HG03457 (cell line): Measurements from ENCODE around the gene FYB2.

ENCODE experiments used
- ATAC-seq: cut with Tn5 transposase; IDR thresholded peaks from one replicate; pipeline ENCODE4 v1.9.1; 2021; ENCODE audit warnings: moderate number of reproducible peaks; ENCODE audit not compliant: unreplicated experiment

The FYB2 gene

DNA sequence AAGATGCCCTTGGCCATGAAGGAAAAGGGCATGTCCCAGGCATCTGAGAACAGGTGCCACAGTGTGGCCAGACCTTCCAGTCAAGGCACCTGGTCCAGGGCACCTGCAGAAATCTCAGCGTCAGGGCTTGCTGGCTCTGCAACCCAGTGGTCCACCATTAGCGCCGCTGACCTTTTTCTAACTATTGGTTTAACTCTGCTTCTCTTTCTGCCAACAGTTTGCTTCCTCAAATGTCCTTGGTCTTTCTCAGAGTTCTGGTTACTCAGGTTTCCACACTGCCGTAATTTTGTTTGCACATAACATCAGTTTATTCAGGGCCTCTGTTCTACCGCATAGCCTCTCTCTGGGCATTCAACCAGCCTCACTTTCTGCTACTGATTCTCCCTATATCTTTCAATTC, 16.5 kb upstream of the FYB2 start:
- no peak for ATAC-seq

DNA sequence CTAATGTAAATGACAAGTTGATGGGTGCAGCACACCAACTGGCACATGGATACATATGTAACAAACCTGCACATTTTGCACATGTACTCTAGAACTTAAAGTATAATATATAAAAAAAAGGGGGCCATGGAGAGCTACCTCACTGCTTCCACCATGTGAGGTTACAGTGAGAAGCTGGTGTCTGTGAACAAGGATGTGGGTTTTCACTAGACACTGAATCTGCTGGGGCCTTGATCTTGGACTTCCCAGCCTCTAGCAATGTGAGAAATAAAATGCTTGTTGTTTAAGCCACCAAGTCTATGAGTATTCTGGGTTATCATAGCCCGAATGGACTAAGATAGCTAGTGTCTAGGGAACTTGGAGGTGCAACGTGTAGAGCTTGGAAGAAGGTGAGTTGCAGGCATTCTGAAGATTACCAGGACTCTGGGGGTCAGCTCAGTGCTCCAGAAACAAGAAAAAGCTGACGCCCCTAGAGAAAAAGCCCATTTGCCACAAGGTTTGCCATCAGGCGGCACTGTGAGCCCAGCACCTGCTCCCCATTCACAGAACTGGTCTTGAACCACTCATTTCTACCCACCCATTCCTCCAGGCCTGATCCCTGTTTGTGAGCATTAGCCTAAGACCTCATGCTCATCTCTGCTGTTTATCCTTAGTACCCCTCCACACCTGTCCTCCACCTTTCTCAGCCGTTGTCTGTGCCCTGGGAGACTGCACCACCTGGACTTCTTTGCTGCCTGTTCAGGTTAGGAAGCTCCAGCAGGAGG, 15.1 kb upstream of the FYB2 start:
- no peak for ATAC-seq

DNA sequence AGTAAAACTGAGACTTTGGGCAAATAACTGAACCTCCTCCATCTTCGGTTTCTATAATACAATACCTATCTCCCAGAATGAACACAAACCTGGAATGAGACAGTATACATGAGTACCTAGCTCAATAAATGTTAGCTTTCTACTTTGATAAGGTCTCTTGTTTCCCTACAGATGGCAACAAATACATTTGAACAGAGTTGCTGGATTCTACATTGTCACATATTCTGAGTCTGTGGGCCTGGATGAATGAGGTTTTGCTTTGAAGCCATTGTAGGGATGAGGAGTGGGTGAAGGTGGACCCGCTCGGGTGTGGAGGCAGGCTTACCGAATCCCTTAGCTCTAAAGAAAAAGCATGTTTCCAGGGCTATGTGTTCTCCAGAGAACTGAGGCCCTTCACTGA, 13.9 kb upstream of the FYB2 start:
- ATAC-seq = no peak

DNA sequence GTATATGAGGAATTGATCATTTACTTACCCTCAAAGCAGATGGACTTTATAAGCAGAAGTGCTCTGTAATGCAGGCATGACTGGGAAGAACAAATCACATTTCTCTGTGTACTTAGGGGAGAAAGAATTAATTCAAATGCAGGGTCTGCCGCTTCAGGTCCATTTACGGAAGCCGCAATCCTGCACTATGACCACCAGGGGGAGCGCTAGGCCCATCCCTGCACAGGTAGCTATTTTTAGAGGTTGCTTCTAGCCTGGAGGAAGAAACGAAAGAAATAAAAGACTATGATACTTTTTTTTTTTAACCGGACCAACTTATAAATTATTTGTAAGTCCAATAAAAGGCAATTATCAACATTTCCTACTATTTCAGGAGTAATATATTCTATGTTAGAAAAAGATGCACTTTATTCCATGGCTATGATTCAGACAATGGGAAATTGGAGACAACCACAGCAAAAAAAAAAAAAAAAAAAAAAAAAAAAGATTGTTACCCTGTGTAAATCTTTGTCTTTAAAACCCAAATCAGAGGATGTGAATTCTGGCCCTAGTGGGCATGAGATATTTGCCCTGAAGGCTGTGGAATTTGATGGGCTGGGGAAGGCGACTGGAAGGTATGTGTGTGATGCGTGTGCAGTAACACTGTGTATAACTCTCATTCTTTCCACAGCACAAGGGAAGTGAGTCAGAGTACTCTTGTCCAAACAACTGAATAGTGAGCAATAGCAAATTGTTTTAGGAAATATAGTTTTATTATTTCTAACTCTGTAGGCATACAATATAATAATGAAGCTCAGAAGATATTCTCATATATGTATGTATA, 12.9 kb upstream of the FYB2 start:
- ATAC-seq = peak; percentile 67

DNA sequence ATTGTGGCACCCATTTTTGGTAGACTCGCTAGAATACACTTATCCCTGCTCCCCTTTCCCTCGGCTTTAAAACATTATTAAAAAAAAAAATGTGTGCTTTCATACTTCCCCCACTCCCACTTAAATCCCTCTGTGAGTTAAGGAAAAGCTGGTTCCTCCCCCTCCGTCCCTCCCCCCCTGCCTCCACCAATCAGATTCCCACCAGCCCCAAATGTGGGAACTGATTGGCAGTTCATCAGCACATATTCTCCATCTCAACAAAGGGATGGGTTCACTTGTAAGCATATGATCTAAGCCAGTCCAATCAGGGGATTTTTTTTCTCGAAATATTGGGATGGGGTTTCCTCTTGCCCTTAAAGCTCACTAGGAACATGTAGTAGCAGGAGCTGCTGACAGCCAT, 10.8 kb upstream of the FYB2 start:
- no peak for ATAC-seq

DNA sequence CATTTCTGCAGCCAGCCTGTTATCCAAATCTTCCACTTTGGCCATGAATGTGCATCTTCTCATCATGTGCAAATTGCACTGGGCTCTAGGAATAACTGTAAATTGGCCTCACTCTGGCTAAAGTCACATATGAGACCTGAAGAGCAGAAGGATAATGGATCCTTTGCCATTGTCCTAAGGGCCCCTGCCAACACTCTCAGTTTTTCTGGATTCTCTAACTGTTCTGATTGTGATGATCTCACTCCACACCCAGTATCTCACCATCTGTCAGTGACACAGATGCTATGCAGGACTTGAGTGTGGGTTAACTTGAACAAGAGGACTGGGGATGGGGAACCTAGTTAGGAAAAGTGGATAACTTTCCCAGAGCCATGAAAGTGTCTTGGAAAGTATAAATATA, 8.5 kb upstream of the FYB2 start:
- ATAC-seq = no peak

DNA sequence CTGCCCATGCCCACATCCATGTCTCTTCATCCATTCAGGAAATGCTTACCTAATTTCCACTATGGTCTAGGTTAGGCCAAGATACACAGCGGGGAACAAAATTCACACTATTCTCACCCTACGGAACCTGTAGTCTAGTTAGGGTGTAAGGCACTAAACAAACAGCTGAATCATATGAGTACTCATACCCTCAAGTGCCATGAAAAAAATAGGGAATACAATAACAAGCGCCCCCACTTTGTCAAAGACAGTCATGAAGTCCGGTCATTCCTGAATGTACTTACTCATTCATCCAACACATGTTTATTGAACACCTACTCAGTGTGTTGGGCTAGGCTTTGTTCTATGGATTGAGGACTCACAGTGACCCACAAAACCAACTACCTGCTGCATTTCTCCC, 6.2 kb upstream of the FYB2 start:
- no peak for ATAC-seq

DNA sequence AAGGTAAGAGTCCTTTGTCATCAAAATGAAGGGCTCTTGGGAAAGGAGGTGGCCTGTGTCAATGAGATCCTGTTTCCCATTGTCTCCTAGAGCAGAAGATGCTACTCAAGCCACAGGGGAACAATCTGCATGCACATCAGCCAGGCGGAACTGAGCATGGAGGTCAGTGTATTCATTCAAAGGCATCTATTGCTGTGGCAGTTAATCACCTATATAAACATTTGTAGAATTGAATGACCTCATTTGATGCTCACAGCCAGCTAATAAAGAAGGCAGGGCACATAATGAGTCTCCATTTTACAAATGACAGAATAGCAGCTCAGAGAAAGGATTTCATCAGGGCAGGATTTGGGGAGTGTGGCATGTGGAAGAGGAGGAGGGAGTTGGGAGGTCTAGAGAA, 5.7 kb upstream of the FYB2 start:
- no peak for ATAC-seq

DNA sequence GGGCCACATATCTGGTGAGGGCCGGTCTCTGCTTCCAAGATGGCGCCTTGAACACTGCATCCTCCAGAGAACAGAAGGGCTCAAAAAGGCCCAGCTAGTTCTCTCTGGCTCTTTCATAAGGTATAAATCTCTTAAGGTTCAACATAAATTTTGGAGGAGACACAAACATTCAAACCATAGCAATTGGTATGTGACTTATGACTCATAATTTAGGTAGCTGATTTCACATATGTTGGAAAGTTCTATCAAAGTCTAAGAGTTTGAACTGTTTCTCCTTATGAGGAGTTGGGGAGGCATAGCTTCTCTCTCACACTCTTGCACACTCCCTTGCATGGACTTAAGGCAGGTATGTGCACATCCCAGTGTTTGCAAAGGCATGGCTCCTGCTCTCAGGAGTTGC, 5.1 kb upstream of the FYB2 start:
- no peak for ATAC-seq

DNA sequence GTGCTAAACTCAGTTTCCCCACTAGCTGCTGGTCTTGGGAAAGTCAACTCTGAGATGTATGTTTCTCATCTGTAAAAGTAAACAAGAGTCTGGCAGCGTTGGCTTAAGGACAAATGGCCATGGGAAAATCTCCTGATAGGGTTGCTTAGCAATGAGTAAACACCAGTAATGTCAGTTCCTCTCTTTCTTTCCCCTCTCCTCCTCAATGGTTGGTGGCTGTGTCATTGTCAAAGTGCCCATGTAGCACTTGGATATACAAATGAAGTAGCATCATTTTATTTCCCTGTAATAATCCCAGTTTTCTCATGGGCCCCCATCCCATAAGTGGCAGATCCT, 2.2 kb upstream of the FYB2 start:
- no peak for ATAC-seq

DNA sequence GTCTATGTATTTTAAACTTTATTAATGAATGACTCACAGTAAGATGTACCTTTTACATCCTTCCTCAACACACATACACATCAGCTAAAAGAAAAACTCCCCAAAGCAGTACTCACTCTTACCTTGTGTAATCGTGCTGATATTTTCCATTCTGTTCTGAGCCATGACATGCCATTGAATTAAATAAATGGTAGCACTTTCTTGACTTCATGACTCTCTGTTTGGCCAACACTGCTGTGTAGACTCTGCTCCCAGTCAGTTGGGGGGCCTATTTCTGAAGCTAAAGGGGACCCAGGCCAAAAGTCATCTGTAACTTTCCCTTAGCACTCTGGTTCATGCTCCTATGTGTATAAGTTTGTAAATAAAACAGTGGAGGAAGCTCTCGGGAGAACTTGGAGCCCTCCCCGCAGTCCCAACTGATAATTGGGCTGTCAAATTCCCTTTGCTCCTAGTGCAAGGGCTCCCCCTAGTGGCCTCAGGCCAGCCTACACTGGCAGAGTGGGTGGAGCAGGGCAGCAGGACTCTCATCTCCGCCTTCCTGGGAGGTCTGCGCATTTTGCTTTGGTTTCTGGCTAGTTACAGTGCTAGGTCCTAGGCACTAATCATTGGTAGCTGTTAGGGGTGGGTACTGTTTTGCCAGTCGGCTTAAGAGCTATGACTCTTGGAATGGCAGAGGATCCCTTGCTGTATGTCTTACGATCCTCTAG, 1.7 kb upstream of the FYB2 start:
- peak; percentile 51 for ATAC-seq

DNA sequence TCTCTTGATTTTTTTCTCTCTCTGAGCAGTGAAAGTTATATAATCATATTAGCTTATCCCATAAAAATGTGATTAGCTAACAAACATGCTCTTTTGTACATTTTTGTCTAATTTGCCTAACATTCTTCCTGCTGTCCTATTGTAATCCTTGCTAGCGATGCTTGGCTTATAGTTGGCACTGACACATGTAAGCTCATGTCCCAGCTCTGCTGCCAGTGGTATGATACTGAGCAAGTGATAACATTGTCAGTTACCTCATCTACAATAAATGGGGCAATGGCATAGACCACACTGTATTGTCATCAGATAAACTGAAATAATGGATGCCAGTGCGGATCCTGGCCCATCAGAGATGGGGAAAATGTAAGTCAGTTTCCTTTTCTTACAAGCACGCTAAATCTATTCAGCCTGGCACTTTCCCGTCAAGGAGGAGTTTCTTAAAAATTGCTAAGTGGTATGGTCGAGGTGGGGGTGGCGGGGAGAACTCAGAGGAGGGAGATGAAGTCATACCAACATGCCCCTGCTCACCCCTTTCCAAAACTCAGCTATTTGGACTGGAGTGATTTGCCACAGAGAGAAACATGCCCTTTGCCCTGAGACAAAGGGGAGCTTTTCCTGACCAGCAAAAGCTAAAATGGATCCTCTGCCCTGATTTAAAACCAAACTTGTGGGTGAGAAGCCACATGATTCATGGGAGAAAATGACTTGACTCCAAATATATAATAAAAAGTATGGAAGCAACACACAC, 1.3 kb downstream of the FYB2 start:
- ATAC-seq = no peak

DNA sequence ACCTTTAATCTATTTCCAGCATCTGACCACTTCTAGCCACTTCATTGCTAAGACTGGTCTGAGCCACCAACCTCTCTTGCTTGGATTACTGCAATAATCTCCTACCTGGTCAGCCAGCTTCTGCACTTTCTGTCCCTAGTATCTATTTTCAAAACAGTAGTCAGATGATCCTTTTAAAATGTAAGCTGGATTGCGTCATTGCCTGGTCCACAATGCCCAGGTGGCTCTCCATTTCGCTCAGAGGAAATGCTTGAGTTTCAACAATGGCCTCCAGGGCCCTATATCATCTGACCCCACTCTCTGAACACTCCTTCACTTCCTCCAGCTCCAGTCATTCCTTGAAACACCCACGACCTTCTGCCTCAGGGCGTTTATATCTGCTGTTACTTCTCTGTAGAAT, 2.3 kb downstream of the FYB2 start:
- ATAC-seq = peak; percentile 59

DNA sequence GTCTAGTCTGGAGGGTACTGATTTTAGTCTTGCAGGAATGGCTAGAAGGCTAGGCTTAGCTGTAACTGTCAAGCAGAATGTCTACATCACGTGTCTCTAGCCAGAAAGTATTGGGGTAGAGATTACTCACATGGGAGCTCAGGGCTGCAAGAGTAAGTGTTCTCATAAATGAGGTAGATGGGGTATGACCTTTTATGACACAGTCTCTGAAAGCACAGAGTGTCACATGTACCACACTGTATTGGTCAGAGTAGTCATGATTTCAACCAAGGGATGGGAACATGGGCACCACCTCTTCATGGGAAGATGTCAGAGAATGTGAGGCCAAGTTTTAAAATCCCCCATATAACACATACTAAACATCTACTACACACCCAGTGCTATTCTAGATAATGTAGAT, 2.9 kb downstream of the FYB2 start:
- ATAC-seq = no peak

DNA sequence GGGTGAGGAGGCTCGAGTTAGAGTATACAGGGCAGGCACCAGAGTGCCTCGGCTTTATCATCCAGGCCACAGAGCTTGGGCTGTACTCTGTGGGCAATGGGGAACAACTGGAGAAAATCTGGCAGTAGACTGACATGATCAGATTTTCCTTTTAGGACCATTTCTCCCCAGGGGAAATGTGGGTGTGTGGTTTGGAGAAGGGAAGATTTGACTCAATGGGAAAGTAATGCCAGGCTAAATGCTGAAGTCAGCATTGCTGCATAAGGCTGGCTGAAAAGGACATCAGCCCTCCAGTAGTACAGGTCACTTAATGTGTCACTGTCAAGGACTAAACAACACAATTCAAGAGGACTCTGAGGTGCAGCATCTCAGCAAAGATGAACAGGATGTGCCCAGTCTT, 5.0 kb downstream of the FYB2 start:
- no peak for ATAC-seq

DNA sequence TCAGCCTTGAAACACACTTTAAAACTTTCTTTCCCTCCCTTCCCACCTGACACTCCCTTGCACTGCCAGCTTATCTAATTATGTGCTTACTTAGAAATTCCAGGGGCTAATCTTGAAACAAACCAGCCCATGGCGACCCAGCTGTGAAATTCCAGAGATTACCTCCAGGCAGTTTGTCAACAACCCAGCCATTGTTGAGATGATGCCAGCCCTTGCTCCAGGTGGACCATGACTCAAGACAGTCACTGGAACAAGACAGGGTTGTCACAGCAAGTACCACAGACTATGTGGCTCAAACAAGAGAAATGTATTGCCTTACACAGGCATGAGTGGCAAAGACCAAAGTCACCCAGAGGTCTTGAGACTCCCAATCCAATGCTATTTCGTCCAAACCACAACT, 7.9 kb downstream of the FYB2 start:
- no peak for ATAC-seq

DNA sequence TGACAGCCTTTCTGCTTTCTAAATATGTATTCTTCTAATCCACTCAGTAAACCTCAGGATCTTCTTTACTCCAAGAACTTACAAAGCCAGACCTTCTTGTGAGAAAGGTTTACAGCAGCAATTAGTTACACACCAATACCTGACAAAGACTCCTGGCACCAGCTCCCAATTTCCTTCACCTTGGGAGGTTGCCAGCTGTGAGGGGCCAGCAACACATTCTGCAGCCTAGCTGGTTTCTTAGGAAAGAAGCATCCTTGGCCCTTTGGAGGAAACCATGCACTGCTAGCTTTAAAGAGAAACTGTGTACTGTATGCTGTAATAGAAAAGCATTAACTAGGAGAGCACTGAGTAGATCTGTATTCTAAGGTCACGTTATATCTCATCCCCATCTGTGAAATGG, 10.8 kb downstream of the FYB2 start:
- ATAC-seq = no peak

DNA sequence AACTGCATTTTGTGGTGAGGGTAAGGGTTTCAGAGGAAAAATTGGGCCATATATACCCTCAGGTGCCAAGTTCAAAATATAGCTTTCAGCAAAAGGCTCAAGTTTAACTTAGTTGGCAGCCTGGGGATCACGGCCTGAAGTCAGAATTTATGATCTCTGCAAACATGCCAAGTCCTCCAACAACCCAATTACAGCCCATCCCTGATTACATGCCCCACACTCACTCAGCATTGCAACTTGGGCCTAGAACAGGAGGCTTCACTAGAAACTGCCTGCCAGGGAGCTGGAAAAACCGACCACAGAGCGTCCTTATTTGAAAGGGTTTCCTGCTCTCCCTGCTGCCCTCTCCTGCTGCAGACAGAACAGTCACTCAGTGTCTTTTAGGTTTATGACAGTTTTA, 12.4 kb downstream of the FYB2 start:
- ATAC-seq = no peak

DNA sequence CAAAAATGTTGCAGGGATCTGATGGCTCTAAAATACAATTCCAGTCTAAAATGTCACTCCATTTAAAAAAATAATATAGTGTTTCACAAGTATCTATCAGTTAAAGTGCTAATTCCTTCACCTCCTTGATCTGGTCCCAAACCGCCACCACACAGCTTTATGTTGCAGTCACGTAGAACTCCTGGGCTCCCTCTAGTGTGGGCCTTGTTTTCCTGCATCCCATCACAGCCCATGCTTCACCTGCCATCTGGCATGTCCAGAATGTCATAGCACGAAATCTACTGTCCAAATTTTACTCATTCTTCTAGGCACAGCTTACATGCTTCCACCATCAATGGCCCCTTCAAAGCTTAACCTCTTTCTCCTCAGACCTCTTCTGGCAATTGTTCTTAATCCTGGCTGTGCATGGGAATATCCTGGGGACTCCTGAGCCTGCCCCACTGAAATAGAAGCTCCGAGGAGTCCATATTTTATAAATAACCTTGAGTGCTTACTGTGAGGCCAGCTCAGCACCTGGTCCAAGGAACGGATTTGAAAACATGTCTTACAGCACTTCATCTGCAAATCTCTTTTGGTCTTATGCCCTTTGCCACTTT, 15.5 kb downstream of the FYB2 start:
- no peak for ATAC-seq

DNA sequence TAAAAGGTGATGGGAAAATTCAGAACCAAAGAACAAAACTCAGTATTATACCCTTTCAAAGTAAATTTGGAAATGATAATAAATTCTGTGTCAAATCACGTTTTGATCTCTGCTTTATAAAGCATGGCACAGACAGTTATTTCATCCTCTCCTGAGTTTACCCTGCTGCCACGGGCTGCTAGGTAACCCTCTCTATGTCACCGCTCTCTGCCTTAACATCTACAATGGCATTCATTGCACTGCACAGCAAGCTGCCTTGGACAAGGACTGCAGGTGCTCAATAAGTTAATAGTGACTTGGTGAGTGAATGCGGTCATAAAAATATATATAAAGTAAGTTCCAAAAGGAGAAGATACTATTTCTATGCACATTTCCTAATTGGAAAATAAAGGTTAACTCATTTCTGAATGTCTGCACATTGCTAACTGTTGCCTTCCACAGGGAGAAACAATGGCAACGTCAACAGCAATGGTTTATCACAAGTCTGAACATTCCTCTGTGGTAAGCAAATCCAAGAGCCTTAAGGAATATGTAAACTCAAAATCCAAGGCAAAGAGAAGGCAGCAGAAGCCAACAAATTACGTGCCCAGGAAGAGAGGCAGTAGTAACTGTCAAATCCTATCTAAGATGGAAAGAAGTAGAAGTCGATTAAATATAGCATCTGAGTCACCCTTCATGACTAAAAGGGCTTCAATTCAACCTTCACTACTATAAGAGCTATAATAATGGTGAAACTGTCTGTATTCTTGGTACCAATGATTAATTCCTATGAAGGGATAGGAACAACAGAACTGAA, 19.4 kb downstream of the FYB2 start:
- ATAC-seq = no peak
